Measurements from ENCODE around the gene ASPG.

ASPG gene

DNA sequence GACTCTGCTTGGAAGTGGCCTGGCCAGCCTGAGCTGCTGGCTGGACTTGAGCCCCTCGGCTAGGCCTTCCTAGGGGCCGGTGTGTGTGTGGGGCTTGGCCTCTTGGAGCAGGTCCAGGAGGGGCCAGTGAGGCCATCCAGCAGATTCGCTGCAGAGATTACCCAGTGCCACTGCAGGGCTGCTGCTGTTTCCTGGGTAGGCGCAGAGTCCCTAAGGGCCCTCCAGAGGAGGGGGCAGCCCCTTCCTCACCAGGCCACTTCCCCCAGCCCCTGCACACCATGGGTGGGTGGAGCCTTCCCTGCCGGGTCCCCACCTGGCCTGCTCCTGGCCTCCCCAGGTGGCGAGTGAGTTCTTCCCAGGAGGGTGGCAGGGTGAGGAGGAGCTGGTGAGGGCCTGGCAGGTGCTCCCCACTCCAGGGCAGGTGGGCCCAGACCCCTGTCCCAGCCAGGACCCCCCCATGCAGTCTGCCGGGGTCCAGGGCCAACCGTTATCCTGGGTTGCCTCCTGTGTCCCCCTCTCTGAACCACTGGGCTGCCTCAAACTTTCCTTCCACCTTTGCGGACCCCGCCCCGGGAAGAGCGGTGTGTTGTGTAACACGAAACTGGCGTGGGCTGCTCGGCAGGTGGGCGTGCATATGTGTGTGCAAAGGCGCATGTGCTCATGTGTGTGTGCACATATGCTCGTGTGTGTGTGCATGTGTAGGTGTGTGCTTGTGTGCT is 25.1 kb downstream of the ASPG start:
- TF ChIP-seq, protein P1, sequence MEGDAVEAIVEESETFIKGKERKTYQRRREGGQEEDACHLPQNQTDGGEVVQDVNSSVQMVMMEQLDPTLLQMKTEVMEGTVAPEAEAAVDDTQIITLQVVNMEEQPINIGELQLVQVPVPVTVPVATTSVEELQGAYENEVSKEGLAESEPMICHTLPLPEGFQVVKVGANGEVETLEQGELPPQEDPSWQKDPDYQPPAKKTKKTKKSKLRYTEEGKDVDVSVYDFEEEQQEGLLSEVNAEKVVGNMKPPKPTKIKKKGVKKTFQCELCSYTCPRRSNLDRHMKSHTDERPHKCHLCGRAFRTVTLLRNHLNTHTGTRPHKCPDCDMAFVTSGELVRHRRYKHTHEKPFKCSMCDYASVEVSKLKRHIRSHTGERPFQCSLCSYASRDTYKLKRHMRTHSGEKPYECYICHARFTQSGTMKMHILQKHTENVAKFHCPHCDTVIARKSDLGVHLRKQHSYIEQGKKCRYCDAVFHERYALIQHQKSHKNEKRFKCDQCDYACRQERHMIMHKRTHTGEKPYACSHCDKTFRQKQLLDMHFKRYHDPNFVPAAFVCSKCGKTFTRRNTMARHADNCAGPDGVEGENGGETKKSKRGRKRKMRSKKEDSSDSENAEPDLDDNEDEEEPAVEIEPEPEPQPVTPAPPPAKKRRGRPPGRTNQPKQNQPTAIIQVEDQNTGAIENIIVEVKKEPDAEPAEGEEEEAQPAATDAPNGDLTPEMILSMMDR (IDR thresholded peaks at IDR 0.05) = no peak

DNA sequence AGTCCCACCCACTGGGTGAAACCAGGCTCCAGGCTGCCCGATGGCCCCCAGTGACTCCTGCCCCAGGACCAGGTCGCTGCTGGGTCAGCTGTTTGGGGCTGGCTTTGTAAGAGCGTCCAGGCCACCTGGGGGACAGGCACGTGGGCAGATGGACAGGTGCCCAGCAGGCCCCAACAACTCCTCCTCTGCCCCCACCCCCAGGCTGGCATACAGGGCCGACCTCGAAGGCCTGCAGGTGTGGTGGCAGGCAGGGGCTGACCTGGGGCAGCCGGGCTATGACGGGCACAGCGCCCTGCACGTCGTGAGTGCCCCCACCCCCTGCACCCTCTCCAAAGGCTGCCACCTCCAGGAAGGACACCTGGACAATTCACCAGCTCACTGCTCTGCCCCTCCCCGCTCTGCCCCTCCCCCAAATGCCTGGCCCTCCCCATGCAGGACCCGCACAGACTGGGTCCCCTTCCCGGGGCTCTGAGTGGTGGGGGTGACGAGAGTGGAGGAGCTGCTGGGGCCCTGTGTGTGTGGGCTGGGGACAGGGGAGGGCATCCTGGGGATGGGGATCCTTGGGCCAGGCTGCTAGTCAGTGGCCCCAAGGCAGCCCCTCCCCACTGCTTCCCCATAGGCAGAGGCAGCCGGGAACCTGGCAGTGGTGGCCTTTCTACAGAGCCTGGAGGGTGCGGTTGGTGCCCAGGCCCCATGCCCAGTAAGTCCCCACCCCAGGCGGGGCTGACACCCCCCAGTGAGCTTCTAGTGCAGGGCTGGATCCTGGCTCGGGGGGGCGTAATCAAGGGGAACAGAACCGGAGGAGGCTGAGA is 26.0 kb downstream of the ASPG start:
- TF ChIP-seq, protein P1 (IDR thresholded peaks at IDR 0.05) = no peak

DNA sequence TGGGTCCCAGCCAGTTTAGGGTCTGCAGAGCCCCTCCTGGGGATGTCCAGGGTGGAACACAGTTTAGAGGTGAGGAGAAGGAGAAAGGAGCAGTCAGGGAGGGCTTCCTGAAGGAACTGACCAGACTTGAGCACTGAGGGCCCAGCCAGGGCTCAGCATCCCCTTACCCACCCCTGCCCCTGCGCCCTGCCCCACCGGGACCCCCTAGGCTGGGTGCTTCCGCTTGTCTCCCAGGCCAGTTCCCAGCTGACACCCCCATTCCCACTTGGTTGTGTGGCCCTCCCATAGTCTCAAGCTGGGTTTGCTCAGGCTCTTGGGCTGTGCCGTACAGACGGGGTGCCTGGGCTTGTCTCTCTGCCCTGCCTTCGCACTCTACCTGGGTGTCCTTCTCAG is 26.6 kb downstream of the ASPG start:
- TF ChIP-seq, protein P1 (IDR thresholded peaks at IDR 0.05) = no peak

DNA sequence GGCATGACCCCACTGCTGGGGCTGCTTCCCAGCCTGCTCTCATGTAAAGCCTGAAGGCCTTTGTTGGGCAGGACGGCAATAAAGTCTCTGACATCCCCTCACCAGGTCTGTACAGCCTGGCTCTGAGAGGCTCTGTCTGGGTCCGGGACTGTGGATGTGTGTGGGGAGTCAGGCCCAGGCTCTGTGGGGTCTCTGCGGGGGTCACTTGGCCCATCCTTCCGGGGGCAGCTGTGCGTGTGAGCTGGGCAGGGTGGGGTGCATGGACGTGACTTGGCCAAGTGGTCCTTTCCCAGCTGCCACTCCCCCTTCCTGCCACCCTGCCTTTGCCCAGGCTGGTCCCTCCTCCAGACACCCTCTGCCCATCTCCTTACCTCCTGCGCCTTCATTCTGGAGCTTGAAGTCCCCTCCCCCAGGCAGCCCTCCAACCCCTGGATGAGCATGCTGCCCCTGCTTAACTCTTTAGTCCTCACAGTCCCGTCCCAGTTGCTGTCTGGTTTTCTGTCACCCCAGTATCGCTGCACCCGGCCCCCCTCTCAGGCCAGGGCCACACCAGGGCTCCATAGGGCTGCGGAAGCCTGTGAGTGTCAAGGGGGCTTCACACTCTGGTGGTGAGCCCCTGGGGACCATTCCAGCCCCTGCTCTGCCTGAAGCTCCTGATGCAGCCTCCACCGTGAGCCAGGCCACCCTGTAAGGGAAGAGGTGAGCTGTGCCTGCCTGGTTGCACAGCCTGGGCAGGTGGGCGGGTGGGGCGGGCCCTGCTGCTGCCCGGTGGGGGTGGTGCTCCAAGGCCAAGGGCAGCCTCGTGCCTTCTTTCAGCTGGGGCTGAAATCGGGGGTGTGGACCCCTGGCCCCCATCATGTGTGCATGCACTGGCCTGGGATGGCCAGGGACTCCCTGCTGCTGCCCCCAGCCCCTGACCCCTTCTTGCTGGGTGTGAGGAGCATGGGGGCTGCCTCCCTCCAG is 27.4 kb downstream of the ASPG start:
- TF ChIP-seq, protein P1 (IDR thresholded peaks at IDR 0.05) = no peak

DNA sequence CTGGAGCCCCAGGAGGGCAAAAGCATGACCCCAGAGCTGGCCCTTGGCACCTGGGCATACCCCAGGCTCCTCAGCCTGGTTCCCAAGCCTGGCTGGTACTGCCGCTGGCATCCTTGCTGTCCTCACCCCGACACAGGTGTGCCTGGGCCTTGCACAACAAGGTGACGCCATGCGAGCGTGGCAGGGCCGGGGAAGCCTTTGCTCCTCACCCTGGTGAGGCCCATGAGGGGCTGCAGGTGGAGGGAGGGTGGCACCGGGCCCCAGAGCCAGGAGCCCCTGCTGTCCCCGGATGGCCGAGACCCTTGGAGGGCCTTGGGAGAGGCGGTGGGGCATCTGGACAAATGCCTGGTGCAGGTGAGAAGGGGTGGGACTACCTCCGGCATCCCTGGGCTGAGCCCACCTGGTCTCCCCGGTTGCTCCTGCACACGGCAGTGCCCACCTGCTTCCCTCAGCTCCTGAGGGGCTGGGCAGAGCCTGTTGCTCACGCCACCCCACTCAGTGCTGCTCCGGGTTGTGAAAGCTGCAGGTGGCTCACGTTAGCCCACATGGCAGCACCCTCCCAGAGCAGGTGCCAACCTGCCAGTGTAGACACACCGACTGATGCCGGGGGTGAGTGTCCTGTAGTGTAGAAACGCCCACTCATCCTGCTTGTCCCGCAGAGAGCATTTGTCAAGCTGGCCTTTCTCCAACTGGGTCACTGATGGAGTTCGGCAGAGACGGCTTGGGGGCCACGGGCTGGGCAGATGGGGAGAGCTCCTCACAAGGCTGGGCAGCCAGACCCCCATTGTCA is 28.3 kb downstream of the ASPG start:
- TF ChIP-seq, protein P1 (IDR thresholded peaks at IDR 0.05) = no peak

DNA sequence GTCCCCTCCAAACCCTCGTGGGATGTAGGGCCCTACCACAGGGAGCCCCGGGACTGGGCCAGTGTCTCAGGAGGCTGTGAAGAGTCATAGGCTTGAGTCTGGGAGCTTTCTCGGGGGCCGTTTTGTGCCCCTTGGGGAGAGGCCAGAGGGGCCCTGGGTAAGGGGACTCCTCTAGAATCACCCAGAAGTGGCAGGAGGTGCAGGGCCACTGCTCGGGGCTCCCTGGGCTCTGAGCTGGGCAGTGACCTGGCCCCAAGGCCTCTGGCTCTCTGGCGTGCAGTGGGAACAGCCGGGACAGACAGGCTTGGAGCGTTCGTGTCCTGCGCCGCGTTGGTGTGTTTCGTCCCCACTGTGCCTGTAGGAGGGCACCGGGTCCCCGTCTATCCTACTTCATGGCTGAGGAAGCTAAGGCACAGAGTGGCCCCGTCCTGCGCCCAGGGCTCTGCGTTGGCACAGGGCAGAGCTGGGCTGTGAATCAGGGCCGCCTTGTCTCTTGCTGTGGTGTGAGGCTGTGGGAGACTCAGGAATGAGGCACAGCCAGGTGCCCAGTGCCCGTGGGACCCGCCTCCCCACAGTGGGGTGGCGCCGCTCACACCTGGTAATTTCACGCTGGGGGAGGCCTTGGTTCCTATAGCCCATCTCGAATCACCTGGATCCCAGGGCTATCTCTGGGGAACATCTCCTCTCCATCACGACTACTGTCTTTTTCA is 29.1 kb downstream of the ASPG start:
- TF ChIP-seq, protein P1 (IDR thresholded peaks at IDR 0.05) = no peak
